HFFc6 (cell line): ENCODE results near the gene GPC6. TPM values are rescaled to one million over a fixed set of nuclear protein-coding genes. Genes with fewer than 3 reads are reported as not detected.

Experiments used
- DNase-seq: peaks from one replicate; pipeline ENCODE4 v3.0.0-alpha.2; 2018
- H3K27ac Mint-ChIP-seq: 2 replicates; pipeline ENCODE4 v1.8.0; 2020; ENCODE audit warnings: mild to moderate bottlenecking, mixed read lengths
- H3K27me3 Mint-ChIP-seq: 2 replicates; pipeline ENCODE4 v1.8.0; 2021; ENCODE audit warnings: mild to moderate bottlenecking, moderate library complexity, mixed read lengths; ENCODE audit not compliant: insufficient read depth
- H3K36me3 Mint-ChIP-seq: 2 replicates; pipeline ENCODE4 v1.8.0; 2021; ENCODE audit warnings: low read depth, mixed read lengths
- H3K4me1 Mint-ChIP-seq: 2 replicates; pipeline ENCODE4 v1.8.0; 2020; ENCODE audit warnings: low read depth, mixed read lengths
- H3K4me3 Mint-ChIP-seq: 2 replicates; pipeline ENCODE4 v1.8.0; 2020; ENCODE audit warnings: mild to moderate bottlenecking, moderate library complexity, mixed read lengths
- H3K9me3 Mint-ChIP-seq: 2 replicates; pipeline ENCODE4 v1.8.0; 2020; ENCODE audit warnings: mild to moderate bottlenecking, mixed read lengths
- total RNA-seq, 6 experiments: library from RNA; stranded (reverse); fragmentation: NEBNext Ultra II Directional; extraction: Animal tissue kit (Norgen Biotek cat#: 25700); gene quantifications; 2 replicates in 1 of 6; 3 replicates in 5 of 6; pipeline ENCODE4 v1.2.3, GENCODE V29; 2021
- TF ChIP-seq, protein P1 (sequence below): fragments of 200-600 bp; sonication (generic); IDR thresholded peaks from 2 replicates; pipeline ENCODE4 v1.5.0; 2021; ENCODE audit warnings: antibody characterized with exemption, mild to moderate bottlenecking

Gene GPC6
- total RNA-seq, 6 experiments from 2014 or later = 3.0 to 5.3 (median 4.4) TPM

DNA sequence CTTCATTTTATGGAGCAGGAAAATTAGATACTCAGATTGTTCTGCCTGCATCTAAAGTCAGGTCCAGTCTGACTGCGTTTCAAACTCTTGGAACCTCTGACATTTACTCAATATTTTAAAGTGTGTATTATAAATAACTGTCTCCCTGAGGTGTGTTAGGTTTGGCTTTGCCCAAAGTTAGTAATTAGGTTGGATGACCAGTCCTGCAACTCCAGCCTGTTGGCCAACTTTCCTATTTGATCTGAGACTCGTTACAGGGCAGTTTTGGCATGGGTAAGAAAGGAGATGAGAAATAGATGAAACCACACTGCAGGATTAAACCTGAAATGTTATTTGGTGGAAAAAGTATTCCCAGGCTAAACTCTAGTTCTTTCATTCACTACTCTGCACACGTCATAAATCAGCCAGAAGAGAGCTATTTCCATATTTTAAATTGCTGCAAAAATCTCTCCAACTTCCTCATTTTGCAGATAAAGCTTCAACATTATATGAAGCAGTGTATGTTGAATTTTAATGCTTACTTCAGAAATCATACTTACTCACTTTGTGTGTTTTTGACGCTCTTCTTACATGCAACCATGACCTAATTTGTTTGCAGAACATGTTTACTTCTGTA lies 895.8 kb downstream of the GPC6 start:
- H3K4me1 Mint-ChIP-seq = peaks cover 21% of the 10 kb centered on the region
- H3K4me3 Mint-ChIP-seq = no peak overlapping the region
- H3K9me3 Mint-ChIP-seq = no peaks in the 10 kb centered on the region
- TF ChIP-seq, protein P1, sequence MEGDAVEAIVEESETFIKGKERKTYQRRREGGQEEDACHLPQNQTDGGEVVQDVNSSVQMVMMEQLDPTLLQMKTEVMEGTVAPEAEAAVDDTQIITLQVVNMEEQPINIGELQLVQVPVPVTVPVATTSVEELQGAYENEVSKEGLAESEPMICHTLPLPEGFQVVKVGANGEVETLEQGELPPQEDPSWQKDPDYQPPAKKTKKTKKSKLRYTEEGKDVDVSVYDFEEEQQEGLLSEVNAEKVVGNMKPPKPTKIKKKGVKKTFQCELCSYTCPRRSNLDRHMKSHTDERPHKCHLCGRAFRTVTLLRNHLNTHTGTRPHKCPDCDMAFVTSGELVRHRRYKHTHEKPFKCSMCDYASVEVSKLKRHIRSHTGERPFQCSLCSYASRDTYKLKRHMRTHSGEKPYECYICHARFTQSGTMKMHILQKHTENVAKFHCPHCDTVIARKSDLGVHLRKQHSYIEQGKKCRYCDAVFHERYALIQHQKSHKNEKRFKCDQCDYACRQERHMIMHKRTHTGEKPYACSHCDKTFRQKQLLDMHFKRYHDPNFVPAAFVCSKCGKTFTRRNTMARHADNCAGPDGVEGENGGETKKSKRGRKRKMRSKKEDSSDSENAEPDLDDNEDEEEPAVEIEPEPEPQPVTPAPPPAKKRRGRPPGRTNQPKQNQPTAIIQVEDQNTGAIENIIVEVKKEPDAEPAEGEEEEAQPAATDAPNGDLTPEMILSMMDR = no peak
- 0 out of 2 replicates have a peak, but pooled peaks cover 2% of the 10 kb centered on the region for H3K27me3 Mint-ChIP-seq
- no peak for DNase-seq
- H3K36me3 Mint-ChIP-seq = no peaks in the 10 kb centered on the region
- H3K27ac Mint-ChIP-seq = no peak overlapping the region

DNA sequence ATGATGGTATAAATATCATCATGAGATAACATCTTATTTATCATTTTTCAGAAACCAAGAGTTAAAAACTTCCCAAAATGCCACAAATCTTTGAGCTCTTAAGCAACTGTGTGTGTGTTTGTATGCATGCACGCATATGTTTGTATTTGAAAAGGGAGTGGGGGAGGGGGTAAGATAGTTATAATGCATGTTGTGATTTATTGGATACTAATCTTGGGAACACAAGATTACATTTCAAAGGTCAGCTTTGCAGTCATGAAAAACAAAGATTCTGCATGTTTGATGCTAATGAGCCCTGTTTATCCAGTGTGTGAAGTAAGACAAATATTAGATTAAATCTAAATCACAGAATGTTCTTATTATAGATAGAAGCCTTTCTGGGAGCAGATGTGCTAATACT lies 897.0 kb downstream of the GPC6 start:
- H3K4me1 Mint-ChIP-seq = peaks cover 21% of the 10 kb centered on the region
- no peak overlapping the region for H3K4me3 Mint-ChIP-seq
- TF ChIP-seq, protein P1 = no peak
- no peaks in the 10 kb centered on the region for H3K36me3 Mint-ChIP-seq
- H3K9me3 Mint-ChIP-seq = no peaks in the 10 kb centered on the region
- 0 out of 2 replicates have a peak, but pooled peaks cover 2% of the 10 kb centered on the region for H3K27me3 Mint-ChIP-seq
- H3K27ac Mint-ChIP-seq = no peak overlapping the region
- DNase-seq = no peak

DNA sequence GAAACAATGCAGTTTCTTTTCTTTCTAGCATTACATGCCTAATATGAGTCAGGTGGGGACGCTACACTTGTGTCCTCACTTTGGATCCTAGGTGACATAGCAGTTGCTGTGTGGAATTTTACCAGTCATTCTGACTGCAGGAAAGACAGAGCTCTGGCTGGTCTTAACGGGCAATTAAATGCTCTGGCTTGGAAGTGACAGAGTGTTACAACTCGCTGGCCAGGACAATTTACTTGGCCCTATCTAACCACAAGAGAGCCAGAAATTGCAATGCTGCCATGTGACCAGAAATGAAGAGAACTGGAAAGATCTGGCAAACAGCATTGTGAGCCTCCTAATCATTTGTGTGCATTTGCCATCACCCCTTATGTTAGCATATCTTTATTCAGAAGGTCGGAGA lies 901.8 kb downstream of the GPC6 start:
- no peak for DNase-seq
- TF ChIP-seq, protein P1 = no peak
- Mint-ChIP-seq H3K9me3 (no peaks in the 10 kb centered on the region), H3K27ac (no peak overlapping the region), H3K4me3 (no peak overlapping the region), H3K27me3 (no peaks in the 10 kb centered on the region), H3K4me1 (no peaks in the 10 kb centered on the region), H3K36me3 (no peaks in the 10 kb centered on the region)

DNA sequence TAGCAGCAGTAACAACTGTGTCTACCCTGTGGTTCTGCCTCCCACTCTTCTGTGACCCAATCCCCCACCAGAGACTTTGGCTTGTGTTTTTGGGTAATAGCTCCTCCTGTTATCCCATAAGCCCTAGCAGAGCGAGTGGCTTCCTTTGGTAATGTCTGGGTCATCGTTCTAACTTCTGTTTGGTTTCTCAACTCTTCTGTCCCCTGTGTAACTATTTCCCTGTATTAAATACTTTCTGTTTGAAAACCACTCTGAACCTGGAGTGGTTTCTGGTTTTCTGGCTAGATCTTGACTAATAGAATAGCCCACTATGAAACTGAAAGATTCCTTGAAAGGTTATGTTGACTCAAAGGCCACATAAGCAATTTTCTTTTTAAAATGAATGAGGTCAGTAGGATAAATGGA lies 902.9 kb downstream of the GPC6 start:
- TF ChIP-seq, protein P1 = no peak
- no peaks in the 10 kb centered on the region for H3K4me1 Mint-ChIP-seq
- H3K4me3 Mint-ChIP-seq = no peak overlapping the region
- no peak overlapping the region for H3K27ac Mint-ChIP-seq
- H3K36me3 Mint-ChIP-seq = no peaks in the 10 kb centered on the region
- H3K27me3 Mint-ChIP-seq = no peaks in the 10 kb centered on the region
- no peak for DNase-seq
- no peaks in the 10 kb centered on the region for H3K9me3 Mint-ChIP-seq

DNA sequence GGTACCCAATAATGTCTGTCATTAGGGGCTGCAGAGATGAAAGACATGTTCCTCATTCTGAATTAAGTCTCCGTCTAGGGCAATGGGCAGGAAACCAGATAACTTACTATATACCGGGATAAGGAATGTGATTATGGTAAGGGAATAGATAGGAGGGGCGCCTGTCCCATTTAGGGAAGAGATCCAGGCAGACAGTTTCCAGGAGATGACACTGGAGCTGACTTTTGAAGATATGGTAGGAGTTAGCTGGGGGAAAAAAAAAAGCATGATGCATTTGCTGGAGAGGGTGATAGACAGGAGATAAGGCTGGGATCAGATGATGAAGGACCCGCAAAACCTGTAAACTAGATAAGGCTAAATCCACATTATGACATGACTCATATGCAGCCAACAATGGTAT lies 912.2 kb downstream of the GPC6 start:
- Mint-ChIP-seq H3K27me3 (no peaks in the 10 kb centered on the region), H3K27ac (no peak overlapping the region), H3K9me3 (no peaks in the 10 kb centered on the region), H3K36me3 (no peaks in the 10 kb centered on the region), H3K4me3 (no peak overlapping the region), H3K4me1 (no peaks in the 10 kb centered on the region)
- no peak for DNase-seq
- TF ChIP-seq, protein P1 = no peak
